H54 (cell line): ENCODE data around the gene ZRSR2.
"Not testable (repeated sequence)": the region's sequence is repeated elsewhere in the genome, so short reads cannot be mapped to it uniquely, and the experiment has no call there.

Experiments used
- DNase-seq: peaks from one replicate; pipeline ENCODE4 v3.0.0; 2011; ENCODE audit warnings: low spot score, mixed read lengths; ENCODE audit not compliant: insufficient read length
- FAIRE-seq: peaks from 3 replicates; lab custom pipeline; 2011; peaks lifted over from hg19 to GRCh38; lab: Jason Lieb, UNC
- POLR2A ChIP-seq: IDR thresholded peaks from 2 replicates; pipeline ENCODE4 v1.6.1; 2011; ENCODE audit warnings: low read depth, mild to moderate bottlenecking, low read length

ZRSR2 gene

DNA sequence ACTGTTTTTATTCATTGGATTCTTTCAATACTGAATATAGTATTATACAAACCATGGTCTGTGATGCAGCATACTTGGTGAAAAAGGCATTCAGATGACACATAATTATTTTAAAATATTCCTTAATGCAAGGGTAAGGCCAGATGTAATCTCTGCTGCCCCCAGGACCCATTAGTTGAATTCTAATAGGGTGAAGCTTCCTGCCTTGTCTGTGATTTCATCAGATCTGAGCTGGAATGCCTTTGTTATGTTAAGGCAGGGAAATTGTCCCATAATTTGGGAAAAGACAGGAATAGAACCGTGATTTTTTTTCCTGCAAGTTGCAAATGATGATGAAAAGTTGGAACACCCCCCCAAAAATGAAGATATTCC, 26.1 kb downstream of the ZRSR2 start:
- TF ChIP-seq POLR2A, result no peak
- no peak for FAIRE-seq

DNA sequence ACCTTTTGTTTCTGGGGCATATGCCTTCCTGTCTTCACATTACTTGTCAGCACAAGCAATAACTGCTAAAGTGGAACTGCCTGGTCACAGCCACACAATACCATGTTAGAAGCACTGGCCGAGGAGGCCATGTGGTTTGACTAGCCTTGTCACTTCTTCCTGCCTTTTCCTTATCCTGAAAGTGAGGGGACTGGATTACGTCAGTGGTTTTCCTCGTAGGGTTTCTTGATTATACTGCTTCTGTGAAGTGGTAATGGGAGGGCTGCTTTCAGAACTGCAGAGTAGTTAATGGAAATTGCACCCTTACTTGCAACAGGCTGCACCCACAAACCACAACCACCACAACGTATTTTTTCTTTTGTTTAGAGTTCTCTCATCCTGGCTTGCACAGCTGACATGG, 26.6 kb downstream of the ZRSR2 start:
- no peak for DNase-seq
- FAIRE-seq, result no peak
- TF ChIP-seq POLR2A, result no peak

More for the DNA sequence above, 26.1 kb downstream of the ZRSR2 start:
- no peak for DNase-seq

DNA sequence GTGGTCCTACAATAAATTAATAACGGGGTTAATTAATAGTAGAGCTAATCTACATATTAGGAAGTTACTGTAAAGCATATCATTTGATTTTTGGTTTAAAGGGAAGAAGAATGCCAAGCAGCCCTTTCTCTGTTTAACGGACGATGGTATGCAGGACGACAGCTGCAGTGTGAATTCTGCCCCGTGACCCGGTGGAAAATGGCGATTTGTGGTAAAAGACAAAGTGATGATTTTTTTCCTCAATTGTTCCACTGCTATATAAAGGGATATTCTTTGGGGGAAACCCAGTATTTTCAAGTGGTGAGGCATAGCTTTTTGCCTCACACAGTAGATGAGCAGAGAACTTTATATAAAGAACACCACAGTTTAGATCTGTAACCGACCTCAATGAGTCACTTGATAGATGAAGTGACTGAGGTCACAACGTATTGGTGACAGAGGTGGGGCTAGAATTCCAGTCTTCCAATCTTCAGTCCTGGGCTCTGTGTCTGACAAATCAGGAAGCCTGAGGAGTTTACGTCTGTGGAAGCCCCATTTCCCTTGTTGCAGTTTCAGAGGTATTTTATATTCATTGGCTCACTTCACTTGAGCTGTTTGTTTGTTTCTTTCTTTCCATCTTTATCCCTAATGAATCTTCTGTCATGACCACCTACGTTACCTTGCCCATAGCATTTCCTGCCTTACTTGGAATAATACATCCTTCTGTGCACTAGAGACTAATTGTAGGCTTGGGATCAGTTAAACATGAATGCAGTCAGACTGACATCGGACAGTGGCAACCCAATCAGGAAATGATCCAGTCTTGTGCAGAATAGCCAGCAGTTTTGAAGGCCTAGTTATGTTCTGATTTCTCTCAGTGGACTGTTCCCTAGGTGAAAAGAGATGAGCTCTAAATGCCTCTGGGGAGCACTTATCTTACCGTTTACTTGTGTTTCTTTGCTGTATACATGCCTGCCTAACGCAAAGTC, 30.1 kb downstream of the ZRSR2 start:
- FAIRE-seq (no peak), DNase-seq (no peak)
- TF ChIP-seq POLR2A, result no peak

DNA sequence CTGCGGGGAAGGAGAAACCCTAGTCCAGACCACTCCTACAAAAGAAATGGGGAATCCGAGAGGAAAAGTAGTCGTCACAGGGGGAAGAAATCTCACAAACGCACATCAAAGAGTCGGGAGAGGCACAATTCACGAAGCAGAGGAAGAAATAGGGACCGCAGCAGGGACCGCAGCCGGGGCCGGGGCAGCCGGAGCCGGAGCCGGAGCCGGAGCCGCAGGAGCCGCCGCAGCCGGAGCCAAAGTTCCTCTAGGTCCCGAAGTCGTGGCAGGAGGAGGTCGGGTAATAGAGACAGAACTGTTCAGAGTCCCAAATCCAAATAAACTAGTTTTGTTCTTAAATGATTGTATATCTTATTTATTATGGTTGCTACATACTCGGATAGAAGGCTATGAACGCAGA, 32.6 kb downstream of the ZRSR2 start:
- no peak for TF ChIP-seq POLR2A
- FAIRE-seq (no peak), DNase-seq (no peak)

DNA sequence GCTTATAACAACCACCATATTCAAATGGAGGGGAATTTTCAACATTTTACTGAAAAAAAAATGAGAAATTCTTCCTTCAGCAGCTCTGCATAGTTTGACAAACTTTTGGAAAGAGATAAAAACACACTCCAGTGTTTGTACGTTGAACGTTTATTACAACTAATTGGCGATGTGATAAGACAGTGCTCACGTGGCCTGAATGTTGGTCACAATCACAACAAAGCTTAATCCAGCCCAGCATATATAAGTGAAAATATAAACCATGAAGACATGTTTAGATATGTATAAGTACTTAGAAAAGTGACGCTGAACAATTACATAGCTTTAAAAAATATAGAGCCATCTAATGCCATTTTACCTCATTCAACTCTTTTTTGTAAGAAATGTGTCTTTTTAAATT, 35.7 kb downstream of the ZRSR2 start:
- DNase-seq, result no peak
- FAIRE-seq, result no peak
- no peak for TF ChIP-seq POLR2A

DNA sequence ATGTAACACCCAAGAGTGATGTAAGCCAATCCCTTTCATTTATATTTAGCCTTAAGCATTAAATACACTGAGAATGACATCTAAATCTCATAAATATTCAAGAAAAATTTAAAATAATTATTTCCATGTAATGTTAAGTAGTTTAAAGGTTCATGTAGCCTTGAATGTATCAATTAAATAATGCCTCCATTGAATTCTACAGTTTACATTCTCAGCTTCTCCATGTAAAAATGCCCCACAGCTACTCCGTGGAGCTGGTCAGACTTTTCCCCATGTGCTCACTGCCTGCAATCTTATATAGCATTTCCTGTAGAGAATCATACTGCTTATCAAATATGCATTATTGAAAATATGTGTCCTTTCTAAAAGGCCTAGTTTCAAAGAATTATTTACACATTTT, 38.9 kb downstream of the ZRSR2 start:
- TF ChIP-seq POLR2A, result no peak
- no peak for DNase-seq
- FAIRE-seq, result no peak

DNA sequence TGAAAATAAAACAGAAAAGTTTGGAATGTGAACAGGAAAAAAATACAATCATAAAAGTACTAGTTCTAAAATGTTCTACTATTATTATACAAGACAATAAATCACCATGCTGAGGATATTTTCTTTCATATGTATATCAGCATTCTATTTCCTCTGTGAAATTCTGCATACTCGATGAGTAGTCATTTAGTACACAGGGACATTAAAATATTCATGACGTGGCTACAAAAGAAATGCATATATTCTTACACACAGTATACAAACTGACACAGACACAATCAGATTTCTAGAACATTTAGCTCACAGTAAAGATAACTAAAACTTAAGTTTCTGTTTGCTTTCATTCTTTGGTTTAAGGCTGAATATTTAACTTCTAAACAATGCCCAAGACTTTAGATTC, 41.1 kb downstream of the ZRSR2 start:
- peak; percentile 93 for FAIRE-seq
- not testable (repeated sequence) for DNase-seq

DNA sequence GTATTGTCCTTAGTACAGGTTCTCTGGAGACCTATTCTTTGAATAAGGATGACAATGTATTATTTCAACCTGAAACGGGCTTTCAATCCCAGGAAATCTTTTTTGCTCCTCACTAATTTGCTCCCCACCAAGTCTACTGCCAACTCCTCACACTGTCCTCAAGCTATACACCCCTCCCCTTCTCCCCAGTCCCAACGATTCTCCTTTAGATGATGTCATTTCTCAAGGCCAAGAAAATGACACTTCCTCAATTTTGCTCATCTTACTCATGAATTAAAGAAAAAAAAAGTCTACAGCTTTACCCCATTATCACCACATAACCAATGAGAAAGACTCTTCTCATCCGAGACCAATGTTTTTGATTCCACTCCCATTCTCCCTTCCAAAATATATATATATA, 43.8 kb downstream of the ZRSR2 start:
- DNase-seq (no peak), FAIRE-seq (no peak)
- TF ChIP-seq POLR2A, result no peak

DNA sequence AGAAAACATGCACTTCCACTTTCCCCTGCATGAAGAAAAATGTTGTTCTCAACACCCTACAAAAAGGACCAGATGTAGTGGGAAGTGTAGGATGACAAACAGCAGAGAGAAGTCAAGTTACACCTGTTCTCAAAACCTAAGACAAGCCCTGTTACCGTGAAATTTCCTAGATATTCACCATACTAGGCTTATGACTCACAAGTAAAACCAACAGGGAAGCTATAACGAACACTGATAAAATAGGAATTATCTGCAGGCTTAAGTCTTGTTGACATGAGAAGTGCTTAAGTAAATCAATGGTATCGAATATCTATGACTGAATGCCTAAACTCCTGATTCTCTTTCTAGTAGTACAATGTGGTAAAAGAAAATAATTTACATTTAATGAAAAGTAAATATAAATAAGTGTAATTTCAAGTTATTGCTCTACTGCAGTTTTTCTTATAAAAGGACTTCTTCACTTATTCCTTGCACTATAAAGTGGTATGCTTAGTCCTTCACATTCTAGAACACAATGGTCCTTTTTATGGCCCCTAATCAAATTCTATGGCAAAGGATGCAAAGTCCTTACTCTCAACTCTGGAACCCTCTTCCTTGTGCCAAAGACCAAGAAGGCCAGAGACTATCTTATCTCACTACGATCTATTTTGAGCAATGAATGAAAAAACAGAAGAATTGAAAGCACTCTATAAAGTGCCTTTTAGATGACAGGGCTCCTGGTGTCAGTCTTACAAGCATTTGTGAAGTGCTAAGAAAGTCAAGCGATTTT, 44.7 kb downstream of the ZRSR2 start:
- no peak for DNase-seq
- FAIRE-seq, result no peak
- TF ChIP-seq POLR2A, result no peak

DNA sequence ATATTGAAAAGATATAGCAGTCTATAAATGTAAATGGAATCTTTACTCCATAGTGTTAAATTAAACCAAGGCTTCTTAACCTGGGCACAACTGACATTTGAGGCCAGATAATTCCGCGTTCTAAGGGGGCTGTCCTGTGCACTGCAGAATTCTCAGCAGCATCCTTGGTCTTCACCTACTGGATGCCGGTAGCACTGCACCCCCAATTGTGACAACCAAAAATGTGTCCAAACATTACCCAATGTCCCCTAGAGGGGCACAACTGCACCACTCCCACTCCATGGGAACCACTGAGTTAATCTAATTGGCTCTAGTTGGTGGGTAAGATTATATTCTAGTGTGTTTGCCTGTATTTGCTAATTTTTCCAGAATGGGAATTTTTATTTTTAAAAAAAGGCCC, 47.7 kb downstream of the ZRSR2 start:
- FAIRE-seq (no peak), DNase-seq (no peak)
- TF ChIP-seq POLR2A, result no peak

DNA sequence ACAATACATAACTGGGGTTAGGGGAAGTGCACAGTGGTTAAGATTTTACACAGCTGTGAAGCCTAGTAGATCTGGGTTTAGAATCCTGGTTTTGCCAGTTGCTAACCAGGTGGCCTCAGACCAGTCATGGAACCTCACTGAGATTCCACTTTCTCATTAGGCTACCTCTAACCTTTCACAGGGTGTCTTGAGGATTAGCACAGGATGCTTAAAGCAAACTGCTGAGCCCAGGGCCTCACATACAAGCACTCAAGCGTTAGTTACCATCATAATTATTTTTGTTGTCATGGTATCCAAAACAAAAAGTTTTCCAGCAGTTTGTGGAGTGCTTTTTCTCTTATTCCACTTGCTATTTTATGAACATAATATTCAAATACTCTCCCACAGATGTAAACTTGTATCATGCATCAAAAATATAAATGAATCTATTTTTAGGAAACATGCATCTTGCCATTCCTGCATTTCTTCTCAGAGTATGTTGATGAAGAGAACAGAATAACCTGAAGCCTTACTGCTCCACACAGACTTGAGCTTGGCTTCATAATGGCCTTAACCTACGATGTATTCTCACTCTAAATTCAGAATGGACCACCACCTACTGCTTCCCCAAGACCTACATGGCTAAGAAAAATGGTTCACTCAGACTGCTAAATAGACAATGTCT, 51.7 kb downstream of the ZRSR2 start:
- FAIRE-seq (no peak), DNase-seq (no peak)
- no peak for TF ChIP-seq POLR2A

DNA sequence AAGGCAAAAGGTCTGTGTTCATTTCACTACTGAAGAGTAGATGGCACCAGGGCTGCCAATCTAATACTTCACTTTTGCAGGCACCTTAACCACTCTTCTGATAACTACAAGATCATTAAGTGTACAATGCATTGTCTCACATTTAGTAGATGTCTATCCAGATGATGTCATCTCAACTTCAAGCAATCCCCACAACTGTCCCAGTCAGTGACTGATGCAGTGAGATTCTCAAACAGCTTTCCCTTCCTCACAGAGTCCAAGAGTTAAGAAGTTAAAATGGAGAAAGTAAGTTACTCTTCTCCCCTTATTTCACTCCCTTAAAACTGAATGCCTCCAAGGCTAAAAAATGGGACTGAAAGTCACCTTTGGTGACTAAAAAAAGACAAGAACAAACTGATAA, 53.7 kb downstream of the ZRSR2 start:
- DNase-seq (no peak), FAIRE-seq (no peak)
- no peak for TF ChIP-seq POLR2A

DNA sequence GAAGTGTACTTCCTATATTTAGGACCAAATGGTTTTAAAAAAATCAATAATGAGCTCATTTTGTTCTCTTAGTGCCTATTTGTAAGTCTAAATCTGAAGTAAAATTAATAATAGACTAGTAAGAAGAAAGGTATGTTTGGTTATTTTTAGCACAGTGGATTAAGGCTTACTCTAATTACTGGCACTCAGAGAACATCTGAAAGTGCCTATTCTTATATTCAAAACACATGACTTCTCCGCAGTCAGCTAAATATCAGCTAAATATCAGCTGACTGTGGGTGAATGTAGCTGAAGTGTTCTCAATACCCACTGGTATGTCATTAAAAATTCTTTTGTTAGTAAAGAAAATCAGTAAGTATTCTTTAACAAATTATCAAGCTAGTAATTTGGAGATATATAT, 58.3 kb downstream of the ZRSR2 start:
- FAIRE-seq (no peak), DNase-seq (no peak)
- TF ChIP-seq POLR2A, result no peak

DNA sequence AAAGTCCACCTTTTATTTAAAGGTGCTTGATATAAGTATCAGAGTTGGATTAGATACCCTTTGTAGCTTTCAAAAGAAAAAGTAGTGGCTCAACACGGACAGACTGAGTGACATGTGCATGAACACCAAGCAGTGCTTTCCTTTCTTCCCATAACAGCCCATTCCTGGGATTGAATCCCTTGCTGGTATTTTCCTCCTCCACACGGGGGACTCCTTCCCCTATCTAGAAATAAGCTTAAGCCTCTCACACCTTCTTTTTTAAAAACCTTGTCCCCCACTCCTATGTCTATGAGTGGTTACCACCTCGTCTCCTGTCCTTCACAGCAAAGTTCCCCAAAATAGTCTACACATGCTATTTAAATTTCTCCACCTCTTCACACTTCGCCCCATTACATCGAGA, 59.3 kb downstream of the ZRSR2 start:
- no peak for TF ChIP-seq POLR2A
- no peak for DNase-seq
- FAIRE-seq, result no peak
